ENCODE results near the gene AGER. TPM values are rescaled to one million over a fixed set of nuclear protein-coding genes. Genes with fewer than 3 reads are reported as not detected.
A peak's percentile ranks its signal among the peaks of the same experiment; 100 is the strongest.

Gene AGER
- total RNA-seq, 2 experiments from 2014 or later = 15.5 to 16.4 TPM

DNA sequence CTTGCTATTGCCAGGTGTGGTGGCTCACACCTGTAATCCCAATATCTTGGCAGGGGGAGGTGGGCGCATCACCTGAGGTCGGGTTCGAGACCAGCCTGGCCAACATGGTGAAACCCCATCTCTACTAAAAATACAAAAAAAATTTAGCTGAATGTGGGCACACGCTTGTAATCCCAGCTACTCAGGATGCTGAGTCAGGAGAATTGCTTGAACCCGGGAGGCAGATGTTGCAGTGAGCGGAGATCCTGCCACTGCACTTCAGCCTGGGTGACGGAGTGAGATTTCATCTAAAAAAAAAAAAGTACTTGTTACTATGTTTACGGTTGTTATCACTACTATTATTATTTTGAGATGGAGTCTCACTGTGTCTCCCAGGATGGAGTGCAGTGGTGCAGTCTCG is 27.2 kb downstream of the AGER start:
- POLR2A ChIA-PET = interaction anchor here (0.5 kb wide), 1 partner anchor 569 kb away, joined by 3 read pairs; no protein-coding TSS in a partner anchor
- CTCF ChIA-PET = no interaction called here
- no peak overlapping the region for H3K27ac Mint-ChIP-seq

GRCh38 chr6:32154514-32155161 is 29.4 kb downstream of the AGER start:
- peaks cover 10% of the 10 kb centered on the region for H3K27me3 Mint-ChIP-seq
- intact Hi-C loops (cut with micrococcal nuclease) = loop anchor here (5.0 kb wide), 1 partner anchor 37 kb away; no protein-coding TSS in a partner anchor
- H3K4me3 Mint-ChIP-seq = peak overlapping the region; percentile 85
- no peaks in the 10 kb centered on the region for H3K9me3 Mint-ChIP-seq
- peaks cover 15% of the 10 kb centered on the region for H3K36me3 Mint-ChIP-seq (ENCODE audit: low read depth)
- CTCF ChIA-PET = interaction anchor here (0.9 to 1.2 kb wide), 8 partner anchors 10 to 107 kb away, joined by 3 to 8 read pairs (median 3); partner anchors contain the start of genes ATF6B and EGFL8
- H3K4me1 Mint-ChIP-seq (ENCODE audit: low read depth) = peaks cover 41% of the 10 kb centered on the region
- TF ChIP-seq CTCF (IDR thresholded peaks at IDR 0.05) = peak; percentile 70
- peak overlapping the region; percentile 97 for H3K27ac Mint-ChIP-seq
- ATAC-seq (peak; percentile 65), DNase-seq (peak; percentile 81)
- POLR2A ChIA-PET = interaction anchor here (0.7 to 0.9 kb wide), 4 partner anchors 11 to 35 kb away, joined by 3 to 4 read pairs (median 4); partner anchors contain the start of gene PBX2

More for the DNA sequence above, 27.2 kb downstream of the AGER start:
- ATAC-seq (no peak), DNase-seq (no peak)
- Mint-ChIP-seq H3K4me3 (no peak overlapping the region), H3K4me1 (ENCODE audit: low read depth) (peaks cover 26% of the 10 kb centered on the region), H3K9me3 (no peaks in the 10 kb centered on the region), H3K36me3 (ENCODE audit: low read depth) (peaks cover 16% of the 10 kb centered on the region), H3K27me3 (no peaks in the 10 kb centered on the region)
- no peak for TF ChIP-seq CTCF (IDR thresholded peaks at IDR 0.05)
- intact Hi-C loops (cut with micrococcal nuclease) = loop anchor here (5.0 kb wide), 1 partner anchor 40 kb away; no protein-coding TSS in a partner anchor

- TF ChIP-seq CTCF (IDR thresholded peaks at IDR 0.05) = no peak
- Mint-ChIP-seq H3K27ac (peak within 1 kb of the TSS; percentile 97), H3K4me3 (peak within 1 kb of the TSS; percentile 85), H3K27me3 (peaks cover 13% of the 10 kb centered on the region), H3K9me3 (no peaks in the 10 kb centered on the region), H3K36me3 (ENCODE audit: low read depth) (peaks cover 16% of the 10 kb centered on the region), H3K4me1 (ENCODE audit: low read depth) (peaks cover 45% of the 10 kb centered on the region)
- CTCF ChIA-PET = interaction anchor here (0.9 to 2.9 kb wide), 8 partner anchors 18 to 106 kb away, joined by 3 to 8 read pairs (median 3); partner anchors contain the start of genes ATF6B and FKBPL
- ATAC-seq = peak; percentile 84
- POLR2A ChIA-PET = interaction anchor here (0.9 kb wide), 1 partner anchor 12 kb away, joined by 3 read pairs; no protein-coding TSS in a partner anchor
- peak; percentile 95 for DNase-seq
- intact Hi-C loops (cut with micrococcal nuclease) = no loop called here
Measured at GRCh38 chr6:32153564-32154513, 30.2 kb downstream of the AGER start, which contains the start of gene PPT2. Gene PPT2, plus strand, starts transcription at chr6:32154141. Its CDS starts 454 bp downstream, at chr6:32154595.

DNA sequence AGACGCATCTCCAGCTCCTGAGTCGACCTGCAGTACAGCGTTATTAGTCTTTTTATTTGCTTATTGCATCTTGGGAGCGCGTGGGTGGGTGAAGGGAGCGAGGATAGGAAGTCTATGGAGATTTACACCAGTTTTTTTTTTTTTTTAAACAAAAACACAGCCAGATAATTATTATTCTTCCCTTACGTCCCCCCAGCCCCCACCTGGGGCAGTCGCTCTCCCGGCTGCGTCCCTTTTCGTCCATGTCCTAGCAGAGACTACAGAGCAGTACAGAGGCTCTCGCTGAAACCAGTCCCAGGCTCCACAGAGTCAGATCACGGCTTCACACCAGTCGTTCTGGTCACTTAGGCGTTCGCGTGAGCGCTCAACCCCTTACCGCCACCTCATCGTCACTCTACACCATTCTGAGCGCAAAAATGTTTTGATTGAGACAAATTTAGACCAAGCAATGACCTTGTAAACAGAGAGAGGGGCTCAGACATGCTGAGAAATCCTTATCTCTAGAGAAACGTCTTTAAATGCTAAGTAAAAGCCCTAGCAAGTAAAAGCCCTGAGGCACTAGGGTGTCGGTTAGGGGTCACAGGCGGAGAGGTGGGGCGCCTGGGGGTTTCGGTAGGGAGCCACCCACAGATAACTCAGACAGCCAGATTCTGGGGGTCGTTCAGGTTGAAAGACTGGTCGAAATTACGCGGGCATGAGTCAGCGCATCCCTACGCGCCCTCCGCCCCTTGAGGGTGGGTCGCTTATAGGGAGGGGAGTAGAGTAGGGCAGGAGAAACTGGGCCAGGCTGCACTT is 31.1 kb downstream of the AGER start:
- DNase-seq (peak; percentile 28), ATAC-seq (no peak)
- intact Hi-C loops (cut with micrococcal nuclease) = no loop called here
- TF ChIP-seq CTCF (IDR thresholded peaks at IDR 0.05) = no peak
- H3K4me3 Mint-ChIP-seq = peak overlapping the region; percentile 85
- ChIA-PET CTCF (interaction anchor here (1.2 to 2.9 kb wide), 3 partner anchors 24 to 105 kb away, joined by 6 to 8 read pairs (median 6); partner anchors contain the start of genes ATF6B and FKBPL), POLR2A (interaction anchor here (0.6 to 1.0 kb wide), 2 partner anchors 17 to 1354 kb away, joined by 3 read pairs; no protein-coding TSS in a partner anchor)
- peak overlapping the region; percentile 97 for H3K27ac Mint-ChIP-seq
- H3K4me1 Mint-ChIP-seq (ENCODE audit: low read depth) = peaks cover 52% of the 10 kb centered on the region
- peaks cover 13% of the 10 kb centered on the region for H3K36me3 Mint-ChIP-seq (ENCODE audit: low read depth)
- peaks cover 19% of the 10 kb centered on the region for H3K27me3 Mint-ChIP-seq
- no peaks in the 10 kb centered on the region for H3K9me3 Mint-ChIP-seq

Measured in activated CD8-positive, alpha-beta T cell treated with anti-CD3 and anti-CD28 coated beads for 36 hours (primary cell).